Natural killer cell (primary cell): ENCODE measurements around the gene CEP112. TPM values are rescaled to one million over a fixed set of nuclear protein-coding genes. Genes with fewer than 3 reads are reported as not detected.

ENCODE experiments used
- ATAC-seq, 3 donors: fragments of 150-1000 bp in 2 of 3; fragments of 200-7000 bp in 1 of 3; cut with Tn5 transposase; 1 replicate in 1 of 3; 2 replicates in 2 of 3; pipeline ENCODE4 v1.10.0; 2021; ENCODE audit warnings: mild to moderate bottlenecking in 2 of 3, moderate library complexity in 2 of 3
- DNase-seq, 2 donors: peaks; one replicate each; pipeline versions ENCODE4 v3.0.0 to v3.0.0-alpha.2; 2013 to 2021; ENCODE audit warnings: mixed read lengths in 1 of 2
- H3K27ac ChIP-seq: one replicate; pipeline ENCODE4 v1.5.1; 2013; ENCODE audit warnings: mild to moderate bottlenecking, low read length
- H3K27me3 ChIP-seq: one replicate; pipeline ENCODE4 v1.6.1; 2013; ENCODE audit warnings: low read length; ENCODE audit not compliant: control insufficient read depth, insufficient read depth
- H3K36me3 ChIP-seq: one replicate; pipeline ENCODE4 v1.6.1; 2013; ENCODE audit warnings: low read length; ENCODE audit not compliant: control insufficient read depth, insufficient read depth
- H3K4me1 ChIP-seq: one replicate; pipeline ENCODE4 v1.6.1; 2013; ENCODE audit warnings: low read length; ENCODE audit not compliant: control insufficient read depth, insufficient read depth
- H3K4me3 ChIP-seq: one replicate; pipeline ENCODE4 v1.5.1; 2013; ENCODE audit warnings: low read length
- H3K9me3 ChIP-seq: one replicate; pipeline ENCODE4 v1.6.1; 2013; ENCODE audit warnings: low read length; ENCODE audit not compliant: control insufficient read depth, insufficient read depth
- H3K27ac Mint-ChIP-seq, 2 donors: one replicate each; pipeline ENCODE4 v1.8.0; 2022; ENCODE audit warnings: mild to moderate bottlenecking in 2 of 2, mixed read lengths in 2 of 2, moderate library complexity in 1 of 2
- H3K27me3 Mint-ChIP-seq, 2 donors: one replicate each; pipeline ENCODE4 v1.8.0; 2022; ENCODE audit warnings: low read depth in 2 of 2, mixed read lengths in 2 of 2
- H3K36me3 Mint-ChIP-seq: one replicate; pipeline ENCODE4 v1.8.0; 2022; ENCODE audit warnings: mixed read lengths
- H3K4me1 Mint-ChIP-seq, 2 donors: one replicate each; pipeline ENCODE4 v1.8.0; 2022; ENCODE audit warnings: mixed read lengths in 2 of 2
- H3K4me3 Mint-ChIP-seq: one replicate; pipeline ENCODE4 v1.8.0; 2022; ENCODE audit warnings: mild to moderate bottlenecking, moderate library complexity, mixed read lengths
- H3K9me3 Mint-ChIP-seq, 2 donors: one replicate each; pipeline ENCODE4 v1.8.0; 2022; ENCODE audit warnings: mixed read lengths in 2 of 2
- CTCF ChIP-seq: fragments of 200-600 bp; IDR thresholded peaks from one replicate; pipeline ENCODE4 v1.8.0; 2022; ENCODE audit warnings: antibody characterized with exemption
- WGBS: methylation state at CpG from one replicate; pipeline ENCODE4 v1.1.7; 2013; ENCODE audit warnings: missing lambda C conversion rate; ENCODE audit not compliant: insufficient coverage; 5-methylcytosine and 5-hydroxymethylcytosine counted together
- intact Hi-C: fragments of 100-400 bp; cut with micrococcal nuclease; formaldehyde crosslinking; loops from one replicate; pipeline ENCODE4 v1.14.2; 2022
- total RNA-seq, 4 donors: library from RNA; stranded (reverse); fragments of 120-200 nt in 1 of 4; gene quantifications; one replicate each; pipeline versions ENCODE4 v1.2.3 to v1.2.4, GENCODE V29; 2013 to 2022

Gene CEP112
- total RNA-seq, 3 donors from 2014 or later (not counting 1 experiment from before 2014, with no cell fraction given): 0.60 to 1.1 (median 0.85) TPM

- DNase-seq (no peak), ATAC-seq (no peak)
- intact Hi-C loops: no loop called here
- H3K27me3 ChIP-seq: no peaks in the 10 kb centered on the region
- no peaks in the 10 kb centered on the region for H3K9me3 ChIP-seq
- Mint-ChIP-seq H3K9me3 (peaks cover 2 to 3% of the 10 kb centered on the region in 2 donors), H3K4me1 (no peaks in the 10 kb centered on the region), H3K36me3 (peaks cover 13% of the 10 kb centered on the region), H3K4me3 (no peak overlapping the region), H3K27me3 (peaks cover 8 to 21% of the 10 kb centered on the region in 2 donors), H3K27ac (no peak overlapping the region)
- no peak overlapping the region for H3K27ac ChIP-seq
- 63% methylated on average over 1 of the region's 1 CpG for WGBS
- no peak for TF ChIP-seq CTCF
- H3K4me1 ChIP-seq: no peaks in the 10 kb centered on the region
- no peak overlapping the region for H3K4me3 ChIP-seq
- no peaks in the 10 kb centered on the region for H3K36me3 ChIP-seq
Observed at GRCh38 chr17:65799454-65799853, 392.5 kb downstream of the CEP112 start.

- TF ChIP-seq CTCF: no peak
Observed at GRCh38 chr17:65797809-65798208, 394.1 kb downstream of the CEP112 start.

GRCh38 chr17:65797101-65797500, 394.8 kb downstream of the CEP112 start:
- intact Hi-C loops: no loop called here
- no peaks in the 10 kb centered on the region for H3K4me1 Mint-ChIP-seq
- ATAC-seq: no peak

More at GRCh38 chr17:65797809-65798208, 394.1 kb downstream of the CEP112 start:
- H3K4me3 ChIP-seq: no peak overlapping the region
- ATAC-seq (no peak), DNase-seq (peak in 1 of 2 donors; percentile 62)
- WGBS: 74% methylated on average over 3 of the region's 3 CpGs
- no peaks in the 10 kb centered on the region for H3K36me3 ChIP-seq
- Mint-ChIP-seq H3K27ac (no peak overlapping the region), H3K9me3 (peaks cover 2 to 3% of the 10 kb centered on the region in 2 donors), H3K4me3 (no peak overlapping the region), H3K36me3 (peaks cover 10% of the 10 kb centered on the region), H3K4me1 (no peaks in the 10 kb centered on the region), H3K27me3 (peaks cover 10 to 32% of the 10 kb centered on the region in 2 donors)
- intact Hi-C loops: no loop called here
- no peak overlapping the region for H3K27ac ChIP-seq
- H3K9me3 ChIP-seq: no peaks in the 10 kb centered on the region
- no peaks in the 10 kb centered on the region for H3K27me3 ChIP-seq
- H3K4me1 ChIP-seq: no peaks in the 10 kb centered on the region

More at GRCh38 chr17:65797101-65797500, 394.8 kb downstream of the CEP112 start:
- no peak for DNase-seq
- Mint-ChIP-seq H3K36me3 (peaks cover 3% of the 10 kb centered on the region), H3K4me3 (no peak overlapping the region), H3K27me3 (peaks cover 10 to 32% of the 10 kb centered on the region in 2 donors), H3K9me3 (peaks cover 0 to 3% of the 10 kb centered on the region in 2 donors), H3K27ac (no peak overlapping the region)
- Histone ChIP-seq H3K4me3 (no peak overlapping the region), H3K36me3 (no peaks in the 10 kb centered on the region), H3K9me3 (no peaks in the 10 kb centered on the region), H3K27ac (no peak overlapping the region), H3K27me3 (no peaks in the 10 kb centered on the region), H3K4me1 (no peaks in the 10 kb centered on the region)
- TF ChIP-seq CTCF: no peak
- WGBS: 100% methylated on average over 1 of the region's 1 CpG
